Osteoblast (primary cell): ENCODE results near the gene CASP9. TPM values are rescaled to one million over a fixed set of nuclear protein-coding genes. Genes with fewer than 3 reads are reported as not detected.

Experiments used
- DNase-seq: peaks from one replicate; pipeline ENCODE4 v3.0.0; 2011; ENCODE audit warnings: low spot score, mixed read lengths; ENCODE audit not compliant: insufficient read length; ENCODE audit errors: missing footprints
- H2AFZ ChIP-seq: 2 replicates; pipeline ENCODE4 v1.6.0; 2011; ENCODE audit warnings: mild to moderate bottlenecking, low read length
- H3K27ac ChIP-seq: 2 replicates; pipeline ENCODE4 v1.5.1; 2011; ENCODE audit warnings: mild to moderate bottlenecking, low read depth, low read length, moderate library complexity
- H3K27me3 ChIP-seq: 2 replicates; pipeline ENCODE4 v1.6.0; 2012; ENCODE audit warnings: mild to moderate bottlenecking, control low read depth, inconsistent platforms, low read length, moderate library complexity; ENCODE audit not compliant: insufficient read depth
- H3K36me3 ChIP-seq: 2 replicates; pipeline ENCODE4 v1.5.1; 2011; ENCODE audit warnings: mild to moderate bottlenecking, low read length, control low read depth, moderate library complexity; ENCODE audit not compliant: insufficient read depth
- H3K4me1 ChIP-seq: 2 replicates; pipeline ENCODE4 v1.5.1; 2011; ENCODE audit warnings: mild to moderate bottlenecking, low read length, control low read depth, moderate library complexity; ENCODE audit not compliant: insufficient read depth
- H3K4me2 ChIP-seq: 2 replicates; pipeline ENCODE4 v1.6.0; 2011; ENCODE audit warnings: mild to moderate bottlenecking, low read length; ENCODE audit not compliant: insufficient read depth
- H3K4me3 ChIP-seq: fragments of 200-600 bp; sonication (generic); 3 replicates; pipeline ENCODE4 v1.5.1; 2012; ENCODE audit warnings: mild to moderate bottlenecking, low read length, inconsistent platforms; ENCODE audit not compliant: insufficient read depth
- H3K79me2 ChIP-seq: 2 replicates; pipeline ENCODE4 v1.6.0; 2012; ENCODE audit warnings: mild to moderate bottlenecking, low read length, control low read depth, inconsistent platforms; ENCODE audit not compliant: insufficient read depth
- H3K9me3 ChIP-seq: 2 replicates; pipeline ENCODE4 v1.5.1; 2011; ENCODE audit warnings: low read depth, low read length, control low read depth
- H4K20me1 ChIP-seq: 2 replicates; pipeline ENCODE4 v1.6.0; 2012; ENCODE audit warnings: mild to moderate bottlenecking, low read length, control low read depth; ENCODE audit not compliant: insufficient read depth
- CTCF ChIP-seq: IDR thresholded peaks from 2 replicates; pipeline ENCODE4 v1.5.1; 2011; ENCODE audit warnings: mild to moderate bottlenecking, low read depth, low read length, moderate library complexity; ENCODE audit errors: extremely low read depth
- total RNA-seq: library from RNA; depleted of rRNA; stranded (reverse); fragments of >200 nt; gene quantifications from 2 replicates; pipeline ENCODE4 v1.2.3, GENCODE V29; 2012

CASP9 gene
- total RNA-seq, 1 donor = 10.9 TPM

- H3K4me3 ChIP-seq = no peak within 1 kb of the TSS
- no peak for TF ChIP-seq CTCF
- H3K4me2 ChIP-seq = no peak within 1 kb of the TSS
- H3K4me1 ChIP-seq = peaks cover 18% of the 10 kb centered on the region
- no peaks in the 10 kb centered on the region for H3K27me3 ChIP-seq
- no peaks in the 10 kb centered on the region for H3K79me2 ChIP-seq
- no peaks in the 10 kb centered on the region for H4K20me1 ChIP-seq
- H2AFZ ChIP-seq = no peak within 1 kb of the TSS
- no peaks in the 10 kb centered on the region for H3K36me3 ChIP-seq
- no peak for DNase-seq
- peaks cover 3% of the 10 kb centered on the region for H3K9me3 ChIP-seq
- H3K27ac ChIP-seq = no peak within 1 kb of the TSS
These were observed 67.6 kb downstream of the CASP9 start, which contains the start of gene CELA2A for GRCh38 chr1:15456313-15456954. Gene CELA2A, plus strand, starts transcription at chr1:15456732. Its CDS starts 22 bp downstream, at chr1:15456754.

- TF ChIP-seq CTCF = no peak
- Histone ChIP-seq H3K4me2 (no peak overlapping the region), H4K20me1 (no peaks in the 10 kb centered on the region), H3K79me2 (no peaks in the 10 kb centered on the region), H2AFZ (no peak overlapping the region), H3K4me3 (no peak overlapping the region), H3K36me3 (no peaks in the 10 kb centered on the region), H3K27ac (no peak overlapping the region), H3K27me3 (no peaks in the 10 kb centered on the region), H3K4me1 (peaks cover 18% of the 10 kb centered on the region), H3K9me3 (peaks cover 3% of the 10 kb centered on the region)
- peak; percentile 50 for DNase-seq
These were observed 68.5 kb downstream of the CASP9 start for GRCh38 chr1:15455522-15455921.

- H3K9me3 ChIP-seq = peaks cover 3% of the 10 kb centered on the region
- no peak overlapping the region for H3K4me3 ChIP-seq
- no peaks in the 10 kb centered on the region for H4K20me1 ChIP-seq
- H3K4me2 ChIP-seq = peak overlapping the region; percentile 17
- no peaks in the 10 kb centered on the region for H3K36me3 ChIP-seq
- DNase-seq = peak; percentile 84
- H3K79me2 ChIP-seq = no peaks in the 10 kb centered on the region
- H3K27me3 ChIP-seq = no peaks in the 10 kb centered on the region
- H3K4me1 ChIP-seq = peaks cover 12% of the 10 kb centered on the region
- H3K27ac ChIP-seq = no peak overlapping the region
- TF ChIP-seq CTCF = no peak
- no peak overlapping the region for H2AFZ ChIP-seq
These were observed 69.8 kb downstream of the CASP9 start for GRCh38 chr1:15454256-15454655.

GRCh38 chr1:15453734-15454133 lies 70.3 kb downstream of the CASP9 start:
- H3K4me1 ChIP-seq = peaks cover 12% of the 10 kb centered on the region
- no peaks in the 10 kb centered on the region for H3K79me2 ChIP-seq
- no peak for DNase-seq
- H4K20me1 ChIP-seq = no peaks in the 10 kb centered on the region
- peak overlapping the region; percentile 17 for H3K4me2 ChIP-seq
- H3K27me3 ChIP-seq = no peaks in the 10 kb centered on the region
- no peaks in the 10 kb centered on the region for H3K36me3 ChIP-seq
- H3K9me3 ChIP-seq = peaks cover 3% of the 10 kb centered on the region
- no peak overlapping the region for H2AFZ ChIP-seq
- H3K27ac ChIP-seq = no peak overlapping the region
- no peak overlapping the region for H3K4me3 ChIP-seq
- no peak for TF ChIP-seq CTCF
